K562 (cell line): Measurements from ENCODE around the gene PTBP3.

Experiments
- EGR1 ChIP-seq: fragments of 450-650 bp; conservative IDR thresholded peaks from 2 replicates; pipeline ENCODE4 v1.6.1; 2017; ENCODE audit warnings: mild to moderate bottlenecking
- MAFF ChIP-seq: IDR thresholded peaks from 2 replicates; pipeline ENCODE4 v1.6.1; 2012; ENCODE audit warnings: low read length, improper control_type of control experiment
- SMC3 ChIP-seq: conservative IDR thresholded peaks from 2 replicates; pipeline ENCODE4 v1.6.1; 2011; ENCODE audit warnings: low read depth, low read length, improper control_type of control experiment; ENCODE audit not compliant: insufficient read depth
- SOX6 ChIP-seq: fragments of 450-650 bp; IDR thresholded peaks from 2 replicates; pipeline ENCODE4 v1.6.1; 2014; ENCODE audit warnings: mild to moderate bottlenecking
- TF ChIP-seq, protein P1 (sequence below), 3 experiments: IDR thresholded peaks in 2 of 3; conservative IDR thresholded peaks in 1 of 3; 2 replicates each; pipeline ENCODE4 v1.5.1; 2011 to 2012; ENCODE audit warnings: low read length in 3 of 3, mild to moderate bottlenecking in 3 of 3, control low read depth in 2 of 3, improper control_type of control experiment in 1 of 3, inconsistent platforms in 1 of 3, low read depth in 1 of 3, mixed read lengths in 1 of 3, moderate library complexity in 1 of 3; ENCODE audit not compliant: insufficient read depth in 2 of 3

DNA sequence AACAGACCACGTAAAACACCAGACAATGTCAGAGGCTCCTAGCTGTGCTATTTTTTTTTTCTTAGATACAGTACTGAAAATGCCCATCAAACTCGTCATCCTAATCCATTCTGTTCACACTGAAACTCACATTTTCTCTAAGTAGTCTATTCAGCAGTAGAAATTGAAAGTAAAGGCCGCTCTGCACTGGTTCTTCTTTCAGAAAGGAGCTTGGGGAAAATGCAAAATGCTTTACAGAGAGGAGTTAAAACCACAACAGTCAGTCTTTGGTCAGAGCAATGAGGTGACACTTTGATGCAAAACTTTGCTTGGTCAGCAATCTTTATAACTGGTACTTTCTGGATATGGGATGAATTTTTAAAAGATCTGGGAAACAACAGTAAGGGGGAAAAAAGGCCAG lies 114.5 kb downstream of the PTBP3 start:
- TF ChIP-seq SOX6 = no peak
- TF ChIP-seq, protein P1, sequence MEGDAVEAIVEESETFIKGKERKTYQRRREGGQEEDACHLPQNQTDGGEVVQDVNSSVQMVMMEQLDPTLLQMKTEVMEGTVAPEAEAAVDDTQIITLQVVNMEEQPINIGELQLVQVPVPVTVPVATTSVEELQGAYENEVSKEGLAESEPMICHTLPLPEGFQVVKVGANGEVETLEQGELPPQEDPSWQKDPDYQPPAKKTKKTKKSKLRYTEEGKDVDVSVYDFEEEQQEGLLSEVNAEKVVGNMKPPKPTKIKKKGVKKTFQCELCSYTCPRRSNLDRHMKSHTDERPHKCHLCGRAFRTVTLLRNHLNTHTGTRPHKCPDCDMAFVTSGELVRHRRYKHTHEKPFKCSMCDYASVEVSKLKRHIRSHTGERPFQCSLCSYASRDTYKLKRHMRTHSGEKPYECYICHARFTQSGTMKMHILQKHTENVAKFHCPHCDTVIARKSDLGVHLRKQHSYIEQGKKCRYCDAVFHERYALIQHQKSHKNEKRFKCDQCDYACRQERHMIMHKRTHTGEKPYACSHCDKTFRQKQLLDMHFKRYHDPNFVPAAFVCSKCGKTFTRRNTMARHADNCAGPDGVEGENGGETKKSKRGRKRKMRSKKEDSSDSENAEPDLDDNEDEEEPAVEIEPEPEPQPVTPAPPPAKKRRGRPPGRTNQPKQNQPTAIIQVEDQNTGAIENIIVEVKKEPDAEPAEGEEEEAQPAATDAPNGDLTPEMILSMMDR (IDR thresholded peaks at IDR 0.05 in 2 of 3, conservative IDR thresholded peaks at IDR 0.05 in 1 of 3; ENCODE audit: insufficient read depth in 2 of 3, low read depth in 1 of 3, low read length in 3 of 3) = no peak
- TF ChIP-seq MAFF = peak; percentile 86
- no peak for TF ChIP-seq SMC3
- no peak for TF ChIP-seq EGR1
